Karpas-422 (cell line): Measurements from ENCODE around the gene SAMD1. TPM values are rescaled to one million over a fixed set of nuclear protein-coding genes. Genes with fewer than 3 reads are reported as not detected.
A peak's percentile ranks its signal among the peaks of the same experiment; 100 is the strongest.

Experiments used
- DNase-seq: peaks from one replicate; pipeline ENCODE4 v3.0.0-alpha.2; 2015
- H2AFZ ChIP-seq: fragments of 200-600 bp; sonication (generic); 2 replicates; pipeline ENCODE4 v1.6.1; 2014; ENCODE audit warnings: antibody characterized with exemption, low read length, mixed read lengths
- H3K27ac ChIP-seq: fragments of 200-600 bp; sonication (generic); 2 replicates; pipeline ENCODE4 v1.5.1; 2014; ENCODE audit warnings: mild to moderate bottlenecking, low read length, moderate library complexity
- H3K27me3 ChIP-seq: fragments of 200-600 bp; sonication (generic); 2 replicates; pipeline ENCODE4 v1.6.1; 2014; ENCODE audit warnings: low read length, mixed read lengths
- H3K36me3 ChIP-seq: fragments of 200-600 bp; sonication (generic); 2 replicates; pipeline ENCODE4 v1.6.1; 2014; ENCODE audit warnings: low read length, mixed read lengths; ENCODE audit not compliant: insufficient read depth
- H3K4me1 ChIP-seq: fragments of 200-600 bp; sonication (generic); 2 replicates; pipeline ENCODE4 v1.6.1; 2014; ENCODE audit warnings: mild to moderate bottlenecking, low read length, mixed read lengths
- H3K4me2 ChIP-seq: fragments of 200-600 bp; sonication (generic); 2 replicates; pipeline ENCODE4 v1.6.1; 2014; ENCODE audit warnings: low read length, low read depth, mild to moderate bottlenecking; ENCODE audit not compliant: poor library complexity, severe bottlenecking
- H3K4me3 ChIP-seq: fragments of 200-600 bp; sonication (generic); 2 replicates; pipeline ENCODE4 v1.5.1; 2014; ENCODE audit warnings: mild to moderate bottlenecking, antibody characterized with exemption, low read length, mixed read lengths
- H3K79me2 ChIP-seq: fragments of 200-600 bp; sonication (generic); 2 replicates; pipeline ENCODE4 v1.6.1; 2014; ENCODE audit warnings: mild to moderate bottlenecking, low read length, mixed read lengths
- H3K9ac ChIP-seq: fragments of 200-600 bp; sonication (generic); 2 replicates; pipeline ENCODE4 v1.6.0; 2014; ENCODE audit warnings: low read length
- H3K9me2 ChIP-seq: fragments of 200-600 bp; sonication (generic), shearing (Covaris generic); replicated peaks from 2 replicates; pipeline ENCODE4 v1.6.0; 2014; ENCODE audit warnings: mild to moderate bottlenecking, low read length, moderate library complexity; ENCODE audit not compliant: insufficient read depth
- H3K9me3 ChIP-seq: fragments of 300-700, 200-600 bp; sonication (generic); 2 replicates; pipeline ENCODE4 v1.6.1; 2014; ENCODE audit warnings: low read length, mixed read lengths
- H4K20me1 ChIP-seq: fragments of 200-600 bp; sonication (generic); 2 replicates; pipeline ENCODE4 v1.6.1; 2014; ENCODE audit warnings: mild to moderate bottlenecking, antibody characterized with exemption, low read length, low read depth; ENCODE audit not compliant: insufficient read depth
- total RNA-seq: library from RNA; depleted of rRNA; stranded (reverse); fragments of >200 nt; shearing (Covaris generic); gene quantifications from 2 replicates; pipeline ENCODE4 v1.2.3, GENCODE V29; 2014; ENCODE audit warnings: low replicate concordance

SAMD1 gene
- total RNA-seq, 1 experiment from 2014 or later: 31.8 TPM

DNA sequence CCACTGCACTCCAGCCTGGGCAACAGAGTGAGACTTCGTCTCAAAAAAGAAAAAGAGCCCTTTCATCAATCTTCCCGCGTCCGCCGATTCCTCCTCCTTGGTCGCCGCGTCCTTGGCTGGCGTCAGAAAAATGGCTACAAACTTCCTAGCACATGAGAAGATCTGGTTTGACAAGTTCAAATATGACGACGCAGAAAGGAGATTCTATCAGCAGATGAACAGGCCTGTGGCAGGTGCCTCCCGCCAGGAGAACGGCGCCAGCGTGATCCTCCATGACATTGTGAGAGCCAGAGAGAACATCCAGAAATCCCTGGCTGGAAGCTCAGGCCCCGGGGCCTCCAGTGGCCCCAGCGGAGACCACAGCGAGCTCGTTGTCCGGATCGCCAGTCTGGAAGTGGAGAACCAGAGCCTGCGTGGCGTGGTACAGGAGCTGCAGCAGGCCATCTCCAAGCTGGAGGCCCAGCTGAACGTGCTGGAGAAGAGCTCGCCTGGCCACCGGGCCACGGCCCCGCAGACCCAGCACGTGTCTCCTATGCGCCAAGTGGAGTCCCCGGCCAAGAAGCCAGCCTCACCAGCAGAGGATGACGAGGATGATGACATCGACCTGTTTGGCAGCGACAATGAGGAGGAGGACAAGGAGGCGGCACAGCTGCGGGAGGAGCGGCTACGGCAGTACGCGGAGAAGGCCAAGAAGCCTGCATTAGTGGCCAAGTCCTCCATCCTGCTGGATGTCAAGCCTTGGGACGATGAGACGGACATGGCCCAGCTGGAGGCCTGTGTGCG, 20.1 kb downstream of the SAMD1 start:
- no peak for DNase-seq
- Histone ChIP-seq H2AFZ (no peak overlapping the region), H3K4me1 (peaks cover 34% of the 10 kb centered on the region), H3K9me3 (no peaks in the 10 kb centered on the region), H3K79me2 (no peaks in the 10 kb centered on the region), H3K27ac (no peak overlapping the region), H3K36me3 (no peaks in the 10 kb centered on the region), H3K27me3 (no peaks in the 10 kb centered on the region; the same call in 1 of the 2 replicates), H3K4me2 (no peak overlapping the region), H3K9me2 (no peaks in the 10 kb centered on the region), H4K20me1 (no peaks in the 10 kb centered on the region), H3K4me3 (no peak overlapping the region), H3K9ac (no peak overlapping the region)

DNA sequence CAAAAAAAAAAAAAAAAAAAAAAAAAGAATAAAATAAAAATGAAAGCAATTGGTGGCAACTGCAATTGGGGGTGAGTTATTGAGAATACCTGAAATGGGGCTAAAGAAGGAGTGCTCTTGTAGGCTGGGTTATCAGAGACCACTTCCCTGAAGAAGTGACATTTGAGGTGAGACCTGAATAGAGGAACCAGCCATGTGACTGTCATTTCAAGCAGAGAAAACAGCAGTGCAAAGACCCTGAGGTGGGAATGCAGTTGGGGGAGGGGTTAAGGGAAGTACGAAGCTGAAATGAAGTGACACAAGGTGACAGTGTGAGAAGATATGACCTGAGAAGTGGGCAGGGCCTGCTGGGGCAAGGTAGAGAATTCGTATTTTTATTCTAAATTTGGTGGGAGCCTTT, 24.4 kb downstream of the SAMD1 start:
- no peak overlapping the region for H2AFZ ChIP-seq
- no peaks in the 10 kb centered on the region for H3K9me2 ChIP-seq
- H3K36me3 ChIP-seq: no peaks in the 10 kb centered on the region

DNA sequence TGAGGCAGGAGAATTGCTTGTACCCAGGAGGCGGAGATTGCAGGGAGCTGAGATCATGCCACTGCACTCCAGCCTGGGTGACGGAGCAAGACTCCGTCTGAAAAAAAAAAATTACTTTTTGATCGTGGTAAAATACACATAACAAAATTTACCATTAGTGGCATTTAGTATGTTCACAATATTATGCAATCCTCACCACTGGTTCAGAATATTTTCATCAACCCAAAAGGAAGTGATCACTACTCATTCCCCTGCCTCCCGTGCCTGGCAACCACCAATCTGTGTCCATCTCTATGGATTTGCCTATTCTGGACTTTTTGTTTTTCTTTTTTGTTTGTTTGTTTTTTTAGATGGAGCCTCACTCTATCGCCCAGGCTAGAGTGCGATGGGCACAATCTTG, 27.4 kb downstream of the SAMD1 start:
- Histone ChIP-seq H3K4me2 (no peak overlapping the region), H4K20me1 (no peaks in the 10 kb centered on the region)

More for the DNA sequence above, 24.4 kb downstream of the SAMD1 start:
- Histone ChIP-seq H3K9me3 (no peaks in the 10 kb centered on the region), H3K4me3 (no peak overlapping the region), H3K9ac (no peak overlapping the region), H3K4me1 (no peaks in the 10 kb centered on the region), H3K4me2 (no peak overlapping the region), H3K79me2 (no peaks in the 10 kb centered on the region), H4K20me1 (no peaks in the 10 kb centered on the region), H3K27me3 (no peaks in the 10 kb centered on the region), H3K27ac (no peak overlapping the region)
- DNase-seq: no peak

DNA sequence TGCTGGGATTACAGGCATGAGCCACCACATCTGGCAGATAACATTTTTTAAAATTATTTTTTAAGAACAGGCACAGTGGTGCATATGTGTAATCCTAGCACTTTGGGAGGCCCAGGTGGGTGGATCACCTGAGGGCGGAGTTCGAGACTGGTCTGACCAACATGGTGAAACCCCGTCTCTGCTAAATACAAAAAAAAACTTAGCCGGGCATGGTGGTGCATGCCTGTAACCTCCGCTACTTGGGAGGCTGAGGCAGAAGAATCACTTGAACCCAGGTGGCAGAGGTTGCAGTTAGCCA, 28.0 kb downstream of the SAMD1 start:
- Histone ChIP-seq H2AFZ (no peak overlapping the region), H3K36me3 (no peaks in the 10 kb centered on the region)

More for the DNA sequence above, 27.4 kb downstream of the SAMD1 start:
- Histone ChIP-seq H3K27me3 (no peaks in the 10 kb centered on the region), H3K9me3 (no peaks in the 10 kb centered on the region), H3K27ac (no peak overlapping the region), H3K36me3 (no peaks in the 10 kb centered on the region), H3K4me1 (no peaks in the 10 kb centered on the region; the same call in 1 of the 2 replicates), H3K9ac (no peak overlapping the region), H3K9me2 (no peaks in the 10 kb centered on the region), H3K79me2 (no peaks in the 10 kb centered on the region), H3K4me3 (no peak overlapping the region), H2AFZ (no peak overlapping the region)
- no peak for DNase-seq

DNA sequence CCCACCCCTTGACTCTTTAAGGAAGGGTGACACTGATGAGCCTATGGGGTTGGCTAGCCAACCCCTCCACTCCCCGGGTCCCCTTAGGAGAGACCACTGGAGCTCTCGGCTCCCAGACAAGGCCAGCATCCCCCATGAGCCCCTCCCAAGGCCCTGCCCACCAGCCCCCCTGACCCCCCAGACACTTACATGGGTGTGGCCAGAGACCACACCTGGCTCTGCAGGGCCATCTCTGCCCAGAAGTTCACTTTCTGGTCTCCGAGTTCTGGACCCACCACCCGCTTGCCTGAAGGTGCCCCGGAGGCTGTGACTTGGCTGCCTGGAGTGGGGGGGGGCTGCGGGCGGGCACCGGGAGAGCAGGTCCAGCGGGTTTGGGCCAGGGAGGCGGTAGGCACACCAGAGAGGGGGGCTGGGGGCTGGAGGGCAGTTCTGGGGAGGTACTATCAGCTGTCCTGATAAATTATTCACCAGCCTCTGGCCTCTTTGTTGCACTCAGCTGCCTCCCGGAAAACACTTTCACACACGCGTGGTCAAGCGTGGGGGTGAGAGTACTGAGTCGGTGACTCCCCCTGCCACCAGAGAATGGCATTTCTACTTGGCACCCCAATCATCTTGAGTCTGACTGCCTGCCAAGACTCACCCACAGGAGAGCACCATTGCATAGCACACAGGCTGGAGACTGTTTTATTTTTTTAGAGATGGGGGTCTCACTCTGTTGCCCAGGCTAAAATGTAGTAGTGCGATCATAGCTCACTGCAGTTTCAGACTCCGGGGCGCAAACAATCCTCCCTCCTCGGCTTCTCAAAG, 28.6 kb downstream of the SAMD1 start, which contains the start of gene PALM3:
Gene PALM3 (minus strand): TSS at position 326 of the 807 bp plus-strand sequence. CDS start 96 bp downstream, at position 230.
- Histone ChIP-seq H3K4me1 (no peaks in the 10 kb centered on the region; the same call in 1 of the 2 replicates), H3K9me2 (no peaks in the 10 kb centered on the region), H4K20me1 (no peaks in the 10 kb centered on the region), H3K27ac (no peak within 1 kb of the TSS), H3K79me2 (no peaks in the 10 kb centered on the region), H2AFZ (no peak within 1 kb of the TSS), H3K4me3 (no peak within 1 kb of the TSS), H3K9ac (no peak within 1 kb of the TSS), H3K9me3 (no peaks in the 10 kb centered on the region), H3K27me3 (no peaks in the 10 kb centered on the region), H3K4me2 (no peak within 1 kb of the TSS), H3K36me3 (no peaks in the 10 kb centered on the region)
- DNase-seq: no peak

More for the DNA sequence above, 28.0 kb downstream of the SAMD1 start:
- no peaks in the 10 kb centered on the region for H4K20me1 ChIP-seq
- H3K27ac ChIP-seq: no peak overlapping the region
- no peak for DNase-seq
- no peaks in the 10 kb centered on the region for H3K9me2 ChIP-seq
- no peaks in the 10 kb centered on the region; the same call in 1 of the 2 replicates for H3K4me1 ChIP-seq
- no peaks in the 10 kb centered on the region for H3K27me3 ChIP-seq
- no peak overlapping the region for H3K9ac ChIP-seq
- H3K4me3 ChIP-seq: no peak overlapping the region
- H3K79me2 ChIP-seq: no peaks in the 10 kb centered on the region
- H3K9me3 ChIP-seq: no peaks in the 10 kb centered on the region
- H3K4me2 ChIP-seq: no peak overlapping the region

DNA sequence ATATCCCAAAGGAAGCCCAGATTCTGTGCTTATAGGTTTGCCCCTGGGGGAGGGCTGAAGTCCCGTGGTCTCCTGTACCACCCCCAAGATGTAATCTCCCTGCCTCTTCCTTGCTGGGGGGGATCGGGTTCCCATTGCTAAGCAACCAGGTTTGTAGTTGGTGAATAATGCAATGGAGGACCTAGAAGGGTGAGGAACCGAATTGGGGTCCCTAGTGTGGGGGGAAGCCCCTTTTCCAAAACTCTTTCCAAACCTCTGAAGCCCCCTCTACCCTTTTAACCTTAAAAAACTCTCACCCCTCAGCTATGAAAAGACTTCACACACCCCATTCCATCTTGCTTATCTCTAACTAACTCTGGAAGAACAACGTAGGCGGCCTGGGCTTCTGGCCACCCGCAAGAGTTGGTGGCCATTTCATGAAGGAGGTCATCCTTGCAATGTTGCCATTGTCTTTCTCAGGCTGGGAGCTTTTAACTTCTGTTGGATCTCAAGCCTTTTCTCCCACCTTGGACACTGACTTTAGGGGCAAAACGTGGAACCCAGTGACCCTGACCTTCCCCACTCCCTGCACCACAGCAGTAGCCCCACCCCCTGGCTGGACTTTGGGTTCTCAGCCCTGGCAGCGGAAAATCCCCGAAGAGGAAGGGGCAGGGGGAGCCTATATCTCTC, 29.3 kb downstream of the SAMD1 start:
- no peaks in the 10 kb centered on the region for H3K27me3 ChIP-seq
- no peak overlapping the region for H3K27ac ChIP-seq
- H3K79me2 ChIP-seq: no peaks in the 10 kb centered on the region
- H3K4me2 ChIP-seq: no peak overlapping the region
- no peaks in the 10 kb centered on the region for H3K36me3 ChIP-seq
- H4K20me1 ChIP-seq: no peaks in the 10 kb centered on the region
- H3K9ac ChIP-seq: no peak overlapping the region
- no peak for DNase-seq
- H3K9me3 ChIP-seq: no peaks in the 10 kb centered on the region
- H3K4me3 ChIP-seq: no peak overlapping the region
- H3K9me2 ChIP-seq: no peaks in the 10 kb centered on the region
- no peak overlapping the region for H2AFZ ChIP-seq
- H3K4me1 ChIP-seq: no peaks in the 10 kb centered on the region; the same call in 1 of the 2 replicates

DNA sequence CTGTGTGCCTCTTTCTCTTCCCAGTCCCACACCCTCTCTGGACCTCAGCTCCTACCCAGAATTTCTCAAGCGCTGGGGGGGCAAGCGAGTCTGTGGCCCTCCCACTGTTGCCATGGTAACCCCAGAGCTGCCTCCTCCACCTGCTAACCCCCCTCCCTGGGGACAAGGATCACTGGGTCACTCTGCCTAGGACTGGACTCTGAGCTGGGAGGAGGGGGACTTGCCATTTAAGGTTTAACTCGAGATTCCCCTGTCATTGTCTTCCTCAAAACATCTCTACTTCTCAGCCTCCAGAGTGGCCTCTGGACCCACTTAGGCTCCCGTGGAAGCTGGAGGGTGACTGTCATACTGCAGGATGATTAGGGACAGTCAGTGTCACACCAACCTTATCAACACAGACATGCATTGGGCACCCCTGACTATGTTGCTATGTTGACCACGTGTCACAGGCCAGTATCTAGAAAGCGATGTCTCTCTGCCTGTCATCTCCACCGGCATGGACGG, 30.8 kb downstream of the SAMD1 start:
- H3K27me3 ChIP-seq: no peaks in the 10 kb centered on the region
- no peaks in the 10 kb centered on the region; the same call in 1 of the 2 replicates for H3K4me1 ChIP-seq
- no peaks in the 10 kb centered on the region for H3K79me2 ChIP-seq
- DNase-seq: no peak
- H3K27ac ChIP-seq: no peak overlapping the region
- no peak overlapping the region for H3K4me3 ChIP-seq
- H4K20me1 ChIP-seq: no peaks in the 10 kb centered on the region
- no peaks in the 10 kb centered on the region for H3K9me3 ChIP-seq
- H3K9ac ChIP-seq: no peak overlapping the region
- H3K36me3 ChIP-seq: no peaks in the 10 kb centered on the region
- no peak overlapping the region for H3K4me2 ChIP-seq
- H2AFZ ChIP-seq: no peak overlapping the region
- H3K9me2 ChIP-seq: no peaks in the 10 kb centered on the region

DNA sequence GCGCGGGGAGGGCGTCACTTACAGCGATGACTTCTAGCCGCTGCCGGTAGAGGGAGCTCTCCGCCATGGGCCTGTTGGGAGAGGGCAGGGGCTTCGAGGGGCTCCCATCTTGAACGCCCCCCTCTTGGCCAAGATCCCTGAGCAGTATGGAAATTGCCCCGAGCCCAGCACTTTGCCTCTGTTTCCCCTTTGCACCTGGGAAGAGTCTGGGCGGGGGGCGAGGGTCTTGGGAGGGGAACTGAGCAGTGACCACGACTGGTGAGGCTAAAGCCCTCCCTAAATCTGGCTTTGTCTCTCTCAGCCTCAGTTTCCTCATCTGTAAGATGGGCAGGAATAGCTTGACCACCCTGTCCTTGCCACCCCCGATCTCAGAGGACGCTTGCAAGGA, 31.5 kb downstream of the SAMD1 start:
- no peaks in the 10 kb centered on the region for H3K36me3 ChIP-seq
- DNase-seq: peak; percentile 80
- H4K20me1 ChIP-seq: no peaks in the 10 kb centered on the region
- no peaks in the 10 kb centered on the region; the same call in 1 of the 2 replicates for H3K4me1 ChIP-seq
- no peak overlapping the region for H3K27ac ChIP-seq
- no peaks in the 10 kb centered on the region for H3K27me3 ChIP-seq
- H3K79me2 ChIP-seq: no peaks in the 10 kb centered on the region
- H3K4me2 ChIP-seq: no peak overlapping the region
- no peaks in the 10 kb centered on the region for H3K9me2 ChIP-seq
- H3K9me3 ChIP-seq: no peaks in the 10 kb centered on the region
- no peak overlapping the region for H2AFZ ChIP-seq
- H3K4me3 ChIP-seq: no peak overlapping the region
- no peak overlapping the region for H3K9ac ChIP-seq
